ENCODE data around the gene CCDC80.
A peak's percentile ranks its signal among the peaks of the same experiment; 100 is the strongest.
"Not testable (repeated sequence)": the region's sequence is repeated elsewhere in the genome, so short reads cannot be mapped to it uniquely, and the experiment has no call there.

The CCDC80 gene

GRCh38 chr3:112640930-112641801, at the start of gene CCDC80:
Gene CCDC80 (minus strand): TSS chr3:112641143. CDS start chr3:112639905, 1,238 bp downstream.
- no peak for DNase-seq

GRCh38 chr3:112689989-112690388, 49.0 kb upstream of the CCDC80 start:
- DNase-seq: no peak

GRCh38 chr3:112689385-112689784, 48.4 kb upstream of the CCDC80 start:
- no peak for DNase-seq

GRCh38 chr3:112688819-112689218, 47.9 kb upstream of the CCDC80 start:
- no peak for DNase-seq

- DNase-seq: no peak
Measured at GRCh38 chr3:112688085-112688769, 47.3 kb upstream of the CCDC80 start.

GRCh38 chr3:112687616-112688015, 46.7 kb upstream of the CCDC80 start:
- DNase-seq: no peak

GRCh38 chr3:112687211-112687610, 46.3 kb upstream of the CCDC80 start:
- DNase-seq: no peak

GRCh38 chr3:112685956-112686799, 45.2 kb upstream of the CCDC80 start:
- no peak for DNase-seq

- no peak for DNase-seq
Measured at GRCh38 chr3:112685420-112685819, 44.5 kb upstream of the CCDC80 start.

- DNase-seq: no peak
Measured at GRCh38 chr3:112682361-112682760, 41.4 kb upstream of the CCDC80 start.

GRCh38 chr3:112681822-112682325, 40.9 kb upstream of the CCDC80 start:
- no peak for DNase-seq

GRCh38 chr3:112676659-112677234, 35.8 kb upstream of the CCDC80 start:
- DNase-seq: peak; percentile 94

GRCh38 chr3:112675943-112676535, 35.1 kb upstream of the CCDC80 start:
- DNase-seq: no peak

GRCh38 chr3:112675349-112675748, 34.4 kb upstream of the CCDC80 start:
- no peak for DNase-seq

- no peak for DNase-seq
Measured at GRCh38 chr3:112672716-112673541, 32.0 kb upstream of the CCDC80 start.

GRCh38 chr3:112671930-112672715, 31.2 kb upstream of the CCDC80 start:
- DNase-seq: no peak

- no peak for DNase-seq
Measured at GRCh38 chr3:112670824-112671223, 29.9 kb upstream of the CCDC80 start.

GRCh38 chr3:112667599-112667998, 26.7 kb upstream of the CCDC80 start:
- DNase-seq: no peak

- not testable (repeated sequence) for DNase-seq
Measured at GRCh38 chr3:112665009-112665408, 24.1 kb upstream of the CCDC80 start.

GRCh38 chr3:112656043-112656442, 15.1 kb upstream of the CCDC80 start:
- DNase-seq: no peak

Measured in NCI-H2029 (cell line).